Gastroesophageal sphincter (tissue), 4 donors: Measurements from ENCODE around the gene CAMKMT. TPM values are rescaled to one million over a fixed set of nuclear protein-coding genes. Genes with fewer than 3 reads are reported as not detected.
"Not testable (repeated sequence)": the region's sequence is repeated elsewhere in the genome, so short reads cannot be mapped to it uniquely, and the experiment has no call there.

ENCODE experiments used
- ATAC-seq: fragments of 150-250 bp; one replicate; pipeline ENCODE4 v1.9.1; 2016; ENCODE audit warnings: mild to moderate bottlenecking, moderate library complexity
- H3K27ac ChIP-seq, 4 donors: fragments of 200-600 bp; sonication (generic) in 3 of 4; 1 replicate in 3 of 4; 2 replicates in 1 of 4; pipeline ENCODE4 v1.5.1; 2016 to 2019
- H3K27me3 ChIP-seq: fragments of 200-600 bp; sonication (generic); one replicate; pipeline ENCODE4 v1.5.1; 2019
- H3K36me3 ChIP-seq, 2 donors: fragments of 200-600 bp; sonication (generic); one replicate each; pipeline ENCODE4 v1.5.1; 2019; ENCODE audit warnings: control low read depth in 1 of 2
- H3K4me1 ChIP-seq, 3 donors: fragments of 200-600 bp; sonication (generic); 1 replicate in 2 of 3; 2 replicates in 1 of 3; pipeline ENCODE4 v1.5.1; 2016 to 2019; ENCODE audit warnings: control low read depth in 2 of 3
- H3K4me3 ChIP-seq, 2 donors: fragments of 200-600 bp; sonication (generic); one replicate each; pipeline ENCODE4 v1.5.1; 2019; ENCODE audit warnings: mild to moderate bottlenecking in 1 of 2, moderate library complexity in 1 of 2
- H3K9me3 ChIP-seq, 3 donors: fragments of 200-600 bp; sonication (generic); one replicate each; pipeline ENCODE4 v1.5.1; 2017 to 2019; ENCODE audit warnings: control low read depth in 2 of 3
- CTCF ChIP-seq, 4 experiments: fragments of 200-600 bp in 2 of 4; fragments of 450-650 bp in 2 of 4; sonication (generic) in 1 of 4; IDR thresholded peaks; one replicate each; pipeline ENCODE4 v1.5.1; 2017 to 2019; ENCODE audit warnings: antibody characterized with exemption in 4 of 4, mild to moderate bottlenecking in 2 of 4, moderate library complexity in 2 of 4
- EP300 ChIP-seq: sonication (generic); formaldehyde crosslinking; IDR thresholded peaks from one replicate; pipeline ENCODE4 v1.6.1; 2017; ENCODE audit warnings: antibody characterized with exemption, mild to moderate bottlenecking
- POLR2A ChIP-seq, 2 donors: fragments of 450-650 bp; IDR thresholded peaks; one replicate each; pipeline ENCODE4 v1.6.1; 2017; ENCODE audit warnings: antibody characterized with exemption in 2 of 2, mild to moderate bottlenecking in 2 of 2, moderate library complexity in 1 of 2
- POLR2AphosphoS5 ChIP-seq: sonication (generic); formaldehyde crosslinking; IDR thresholded peaks from one replicate; pipeline ENCODE4 v1.6.1; 2017; ENCODE audit warnings: antibody characterized with exemption
- WGBS, 2 donors: methylation state at CpG; one replicate each; pipeline ENCODE4 v1.1.5; 2018; ENCODE audit warnings: low coverage in 1 of 2; 5-methylcytosine and 5-hydroxymethylcytosine counted together
- total RNA-seq, 4 donors: library from RNA; depleted of rRNA; stranded (reverse); fragments of >200 nt; gene quantifications; one replicate each; pipeline ENCODE4 v1.1.0, GENCODE V29; 2016

Gene CAMKMT
- total RNA-seq, 4 donors from 2014 or later = 4.2 to 19.5 (median 11.0) TPM

GRCh38 chr2:44496130-44496529, 134.4 kb downstream of the CAMKMT start:
- ATAC-seq = no peak

GRCh38 chr2:44498551-44498950, 136.8 kb downstream of the CAMKMT start:
- no peak for ATAC-seq

More at GRCh38 chr2:44496130-44496529, 134.4 kb downstream of the CAMKMT start:
- H3K4me3 ChIP-seq = no peak overlapping the region
- H3K9me3 ChIP-seq = no peaks in the 10 kb centered on the region
- no peaks in the 10 kb centered on the region for H3K27me3 ChIP-seq
- no peaks in the 10 kb centered on the region for H3K4me1 ChIP-seq
- no peak overlapping the region for H3K27ac ChIP-seq
- WGBS, 2 donors = 80 to 89% methylated on average over 3 of the region's 3 CpGs
- no peak for TF ChIP-seq EP300
- TF ChIP-seq CTCF (IDR thresholded peaks at IDR 0.05) = no peak
- no peak for TF ChIP-seq POLR2A (IDR thresholded peaks at IDR 0.05)
- no peak for TF ChIP-seq POLR2AphosphoS5
- no peaks in the 10 kb centered on the region for H3K36me3 ChIP-seq

GRCh38 chr2:44505664-44506063, 143.9 kb downstream of the CAMKMT start:
- H3K27ac ChIP-seq, H3K27me3 ChIP-seq, ATAC-seq, H3K9me3 ChIP-seq, H3K4me3 ChIP-seq, H3K36me3 ChIP-seq, H3K4me1 ChIP-seq: not testable (repeated sequence)
- 93 to 100% methylated on average over 6 to 7 of the region's 7 CpGs for WGBS, 2 donors

More at GRCh38 chr2:44498551-44498950, 136.8 kb downstream of the CAMKMT start:
- H3K36me3 ChIP-seq = no peaks in the 10 kb centered on the region
- H3K4me1 ChIP-seq = no peaks in the 10 kb centered on the region
- 42 to 78% methylated on average over 2 of the region's 2 CpGs for WGBS, 2 donors
- no peaks in the 10 kb centered on the region for H3K9me3 ChIP-seq
- no peak overlapping the region for H3K27ac ChIP-seq
- no peak for TF ChIP-seq EP300
- TF ChIP-seq CTCF (IDR thresholded peaks at IDR 0.05) = no peak
- H3K27me3 ChIP-seq = no peaks in the 10 kb centered on the region
- no peak overlapping the region for H3K4me3 ChIP-seq

- no peaks in the 10 kb centered on the region for H3K27me3 ChIP-seq
- H3K9me3 ChIP-seq = no peaks in the 10 kb centered on the region
- no peaks in the 10 kb centered on the region for H3K4me1 ChIP-seq
- no peak overlapping the region for H3K4me3 ChIP-seq
- WGBS, 2 donors = 96 to 100% methylated on average over 2 of the region's 2 CpGs
- no peak for ATAC-seq
- no peaks in the 10 kb centered on the region for H3K36me3 ChIP-seq
- TF ChIP-seq EP300 (no peak), POLR2AphosphoS5 (no peak), POLR2A (IDR thresholded peaks at IDR 0.05) (no peak), CTCF (IDR thresholded peaks at IDR 0.05) (no peak)
- H3K27ac ChIP-seq = no peak overlapping the region
These were observed 148.5 kb downstream of the CAMKMT start for GRCh38 chr2:44510246-44510645.

DNA sequence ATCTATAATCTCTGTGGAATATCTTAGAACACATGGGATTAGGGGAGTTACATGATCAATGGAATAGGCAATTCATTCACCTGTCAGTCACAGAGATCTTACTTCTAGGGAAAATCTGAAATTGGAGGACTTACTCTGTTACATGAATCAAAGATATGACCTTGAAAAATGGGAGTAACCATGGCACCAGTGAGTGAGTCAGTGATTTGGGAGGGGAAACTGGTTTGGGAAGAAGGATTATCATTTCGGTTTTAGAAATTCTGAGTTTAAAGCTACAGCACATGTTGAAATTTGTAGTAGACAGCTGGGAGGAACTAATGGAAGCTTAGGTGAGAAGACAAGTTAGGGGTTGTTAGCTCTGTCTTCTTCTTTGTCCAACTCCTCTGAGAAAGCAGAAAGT, 153.7 kb downstream of the CAMKMT start:
- Histone ChIP-seq H3K27ac (no peak overlapping the region), H3K9me3 (peaks cover 0 to 4% (median 0%) of the 10 kb centered on the region in 3 donors), H3K27me3 (no peaks in the 10 kb centered on the region), H3K4me3 (no peak overlapping the region), H3K4me1 (no peaks in the 10 kb centered on the region), H3K36me3 (no peaks in the 10 kb centered on the region)
- WGBS, 2 donors = 29 to 43% methylated on average over 1 of the region's 1 CpG
- no peak for TF ChIP-seq POLR2A (IDR thresholded peaks at IDR 0.05)
- TF ChIP-seq CTCF (IDR thresholded peaks at IDR 0.05) = no peak
- TF ChIP-seq EP300 = no peak
- no peak for TF ChIP-seq POLR2AphosphoS5
- no peak for ATAC-seq
